GM08714 (cell line): Measurements from ENCODE around the gene NPFFR1.

Experiments used
- H3K4me3 ChIP-seq: fragments of 200-500 bp; sonication (Bioruptor generic); 2 replicates; pipeline ENCODE4 v1.5.1; 2014; ENCODE audit warnings: mild to moderate bottlenecking, low read length, inconsistent platforms
- ZNF274 ChIP-seq: IDR thresholded peaks from 2 replicates; pipeline ENCODE4 v1.6.1; 2012; ENCODE audit warnings: mild to moderate bottlenecking, low read depth, low read length

Gene NPFFR1

GRCh38 chr10:70303730-70304129 is 19.9 kb upstream of the NPFFR1 start:
- TF ChIP-seq ZNF274 = no peak
- H3K4me3 ChIP-seq = no peak overlapping the region

GRCh38 chr10:70302292-70302691 is 18.5 kb upstream of the NPFFR1 start:
- no peak for TF ChIP-seq ZNF274
- no peak overlapping the region for H3K4me3 ChIP-seq

- no peak overlapping the region for H3K4me3 ChIP-seq
- TF ChIP-seq ZNF274 = no peak
These were observed 17.2 kb upstream of the NPFFR1 start for GRCh38 chr10:70300908-70301597.

- no peak overlapping the region for H3K4me3 ChIP-seq
- TF ChIP-seq ZNF274 = no peak
These were observed 16.7 kb upstream of the NPFFR1 start for GRCh38 chr10:70300461-70300860.

- TF ChIP-seq ZNF274 = no peak
- no peak overlapping the region for H3K4me3 ChIP-seq
These were observed 16.1 kb upstream of the NPFFR1 start for GRCh38 chr10:70299876-70300275.

- H3K4me3 ChIP-seq = no peak overlapping the region
- TF ChIP-seq ZNF274 = no peak
These were observed 14.6 kb upstream of the NPFFR1 start for GRCh38 chr10:70298393-70298792.

GRCh38 chr10:70297224-70297623 is 13.4 kb upstream of the NPFFR1 start:
- TF ChIP-seq ZNF274 = no peak
- no peak overlapping the region for H3K4me3 ChIP-seq

- H3K4me3 ChIP-seq = no peak overlapping the region
- no peak for TF ChIP-seq ZNF274
These were observed 12.6 kb upstream of the NPFFR1 start for GRCh38 chr10:70296406-70296899.

- no peak for TF ChIP-seq ZNF274
- H3K4me3 ChIP-seq = no peak overlapping the region
These were observed 12.1 kb upstream of the NPFFR1 start for GRCh38 chr10:70295926-70296325.

- TF ChIP-seq ZNF274 = no peak
These were observed 11.5 kb upstream of the NPFFR1 start for GRCh38 chr10:70295321-70295720.

GRCh38 chr10:70293169-70293843 is 9.5 kb upstream of the NPFFR1 start:
- no peak overlapping the region for H3K4me3 ChIP-seq
- TF ChIP-seq ZNF274 = no peak

More at GRCh38 chr10:70295321-70295720, 11.5 kb upstream of the NPFFR1 start:
- H3K4me3 ChIP-seq = no peak overlapping the region

GRCh38 chr10:70292004-70292403 is 8.2 kb upstream of the NPFFR1 start:
- no peak for TF ChIP-seq ZNF274

GRCh38 chr10:70289739-70290138 is 5.9 kb upstream of the NPFFR1 start:
- TF ChIP-seq ZNF274 = no peak
- H3K4me3 ChIP-seq = no peak overlapping the region

More at GRCh38 chr10:70292004-70292403, 8.2 kb upstream of the NPFFR1 start:
- no peak overlapping the region for H3K4me3 ChIP-seq

- no peak for TF ChIP-seq ZNF274
- no peak overlapping the region for H3K4me3 ChIP-seq
These were observed 2.8 kb upstream of the NPFFR1 start for GRCh38 chr10:70286616-70287015.

GRCh38 chr10:70285476-70285831 is 1.6 kb upstream of the NPFFR1 start:
- H3K4me3 ChIP-seq = no peak overlapping the region
- no peak for TF ChIP-seq ZNF274
